NCI-H187 treated with DMSO at 0.1 percent for 48 hours (cell line): ENCODE measurements around the gene SLC7A11.

ENCODE experiments used
- DNase-seq: peaks from one replicate; lab custom pipeline; 2025; lab: John Stamatoyannopoulos, UW

The SLC7A11 gene

GRCh38 chr4:138205531-138206233 is 36.5 kb downstream of the SLC7A11 start:
- no peak for DNase-seq

- no peak for DNase-seq
These were observed 37.6 kb downstream of the SLC7A11 start for GRCh38 chr4:138204507-138204906.

- DNase-seq, result no peak
These were observed 39.5 kb downstream of the SLC7A11 start for GRCh38 chr4:138202686-138203085.

- DNase-seq, result no peak
These were observed 41.9 kb downstream of the SLC7A11 start for GRCh38 chr4:138200236-138200590.

- DNase-seq, result no peak
These were observed 42.4 kb downstream of the SLC7A11 start for GRCh38 chr4:138199568-138200235.

- no peak for DNase-seq
These were observed 46.0 kb downstream of the SLC7A11 start for GRCh38 chr4:138196153-138196552.

- DNase-seq, result no peak
These were observed 48.2 kb downstream of the SLC7A11 start for GRCh38 chr4:138193963-138194362.

- DNase-seq, result no peak
These were observed 50.0 kb downstream of the SLC7A11 start for GRCh38 chr4:138192113-138192512.

GRCh38 chr4:138190452-138190858 is 51.7 kb downstream of the SLC7A11 start:
- DNase-seq, result no peak

GRCh38 chr4:138189206-138189605 is 52.9 kb downstream of the SLC7A11 start:
- no peak for DNase-seq

- DNase-seq, result no peak
These were observed 53.6 kb downstream of the SLC7A11 start for GRCh38 chr4:138188406-138189084.

GRCh38 chr4:138185859-138186645 is 56.1 kb downstream of the SLC7A11 start:
- DNase-seq, result no peak

GRCh38 chr4:138184886-138185285 is 57.3 kb downstream of the SLC7A11 start:
- no peak for DNase-seq

- DNase-seq, result peak; percentile 8
These were observed 59.2 kb downstream of the SLC7A11 start for GRCh38 chr4:138182838-138183426.

- no peak for DNase-seq
These were observed 60.9 kb downstream of the SLC7A11 start for GRCh38 chr4:138181287-138181686.

GRCh38 chr4:138178566-138178965 is 63.6 kb downstream of the SLC7A11 start:
- no peak for DNase-seq

GRCh38 chr4:138177278-138177968 is 64.7 kb downstream of the SLC7A11 start:
- no peak for DNase-seq

GRCh38 chr4:138174981-138175794 is 67.0 kb downstream of the SLC7A11 start:
- DNase-seq, result peak; percentile 60

GRCh38 chr4:138164208-138164607 is 77.9 kb downstream of the SLC7A11 start:
- DNase-seq, result no peak

- no peak for DNase-seq
These were observed 79.0 kb downstream of the SLC7A11 start for GRCh38 chr4:138163171-138163570.

GRCh38 chr4:138162259-138162658 is 79.9 kb downstream of the SLC7A11 start:
- no peak for DNase-seq
